Measurements from ENCODE around the gene NKD2. TPM values are rescaled to one million over a fixed set of nuclear protein-coding genes. Genes with fewer than 3 reads are reported as not detected.

NKD2 gene
- total and polyA plus RNA-seq, 9 of the 15 experiments (the other 6 are each of a cell fraction or from before 2014, with no cell fraction given): 0.09 to 0.64 (median 0.27) TPM; not detected in 5

- no peak for TF ChIP-seq HCFC1 (IDR thresholded peaks at IDR 0.05; ENCODE audit: low read depth, low read length)
These were observed 23.4 kb downstream of the NKD2 start (continued) for GRCh38 chr5:1032011-1032410.

- H3K27me3 ChIP-seq (ENCODE audit: control insufficient read depth in 2 of 2, insufficient read depth in 2 of 2, low read length in 2 of 2): peaks cover 29 to 79% of the 10 kb centered on the region in 2 experiments; a peak in 4 of 5 replicates
- no peaks in the 10 kb centered on the region for H3K9me3 ChIP-seq (replicated peaks; ENCODE audit: control insufficient read depth, insufficient read depth, low read depth, low read length)
- H3K4me3 ChIP-seq: no peak overlapping the region
- ATAC-seq (no peak), DNase-seq (ENCODE audit: extremely low read depth in 1 of 4, low spot score in 3 of 4) (no peak), FAIRE-seq (no peak)
- no peak overlapping the region for H2AFZ ChIP-seq (ENCODE audit: low read depth, low read length)
- H3K79me2 ChIP-seq (ENCODE audit: control insufficient read depth, insufficient read depth, low read length): no peaks in the 10 kb centered on the region
- 8% methylated on average over 14 of the region's 14 CpGs for WGBS (ENCODE audit: insufficient coverage, low coverage, missing lambda C conversion rate)
- no peaks in the 10 kb centered on the region for H3K36me3 ChIP-seq (ENCODE audit: control insufficient read depth, insufficient read depth, low read length)
- no TSS peak for BruUV-seq (replicated peaks)
- intact Hi-C loops (cut with micrococcal nuclease): no loop called here
- H4K20me1 ChIP-seq (replicated peaks; ENCODE audit: control insufficient read depth, insufficient read depth, low read length): peaks cover 9% of the 10 kb centered on the region
- H3K9ac ChIP-seq (ENCODE audit: insufficient read depth in 1 of 2, low read depth in 2 of 2, low read length in 2 of 2): no peak overlapping the region
- in situ Hi-C loops (cut with MboI): no loop called here
- CTCF ChIA-PET (ENCODE audit: low intra/inter-chr PET ratio): no interaction called here
- H3K9me1 ChIP-seq (ENCODE audit: control insufficient read depth, insufficient read depth, low read length): no peaks in the 10 kb centered on the region
- POLR2A ChIA-PET: no interaction called here
- H3K27ac ChIP-seq (ENCODE audit: extremely low read depth, low read depth, low read length): no peak overlapping the region
- no peak overlapping the region for H3K4me2 ChIP-seq (ENCODE audit: insufficient read depth, low read length)
- H3K4me1 ChIP-seq (replicated peaks in 1 of 2; ENCODE audit: control insufficient read depth in 2 of 2, insufficient read depth in 2 of 2, low read length in 2 of 2): peaks cover 0 to 21% of the 10 kb centered on the region in 2 experiments; a peak in 2 of 5 replicates
- TF ChIP-seq MAX (CRISPR knock-in tag; IDR thresholded peaks at IDR 0.05) (0 out of 2 replicates have a peak, but pooled peaks have one; percentile 18), CHD7 (IDR thresholded peaks at IDR 0.05; ENCODE audit: low read depth, low read length) (no peak)
These were observed 24.0 kb downstream of the NKD2 start for GRCh38 chr5:1032551-1033027.

All from K562 (cell line).